Activated CD4-positive, alpha-beta T cell treated with anti-CD3 and anti-CD28 coated beads, Interleukin-2, amount 10 ng/mL, durations not matched to agents 24 days and 14 days (primary cell): ENCODE measurements around the gene OMP. TPM values are rescaled to one million over a fixed set of nuclear protein-coding genes. Genes with fewer than 3 reads are reported as not detected.
A peak's percentile ranks its signal among the peaks of the same experiment; 100 is the strongest.

Experiments used
- DNase-seq: peaks from one replicate; pipeline ENCODE4 v3.0.0; 2022
- H3K27ac Mint-ChIP-seq: one replicate; pipeline ENCODE4 v1.8.0; 2022; ENCODE audit warnings: mild to moderate bottlenecking, mixed read lengths
- H3K27me3 Mint-ChIP-seq: one replicate; pipeline ENCODE4 v1.8.0; 2022; ENCODE audit warnings: mixed read lengths
- H3K36me3 Mint-ChIP-seq: one replicate; pipeline ENCODE4 v1.8.0; 2022; ENCODE audit warnings: low read depth, mild to moderate bottlenecking, mixed read lengths
- H3K4me1 Mint-ChIP-seq: one replicate; pipeline ENCODE4 v1.8.0; 2021; ENCODE audit warnings: mixed read lengths
- H3K4me3 Mint-ChIP-seq: one replicate; pipeline ENCODE4 v1.8.0; 2022; ENCODE audit warnings: mild to moderate bottlenecking, moderate library complexity, mixed read lengths
- H3K9me3 Mint-ChIP-seq: one replicate; pipeline ENCODE4 v1.8.0; 2021; ENCODE audit warnings: mixed read lengths
- intact Hi-C: fragments of 100-400 bp; cut with micrococcal nuclease; formaldehyde crosslinking; loops from one replicate; pipeline ENCODE4 v1.15.1; 2023
- total RNA-seq: library from RNA; stranded (reverse); gene quantifications from 2 replicates; pipeline ENCODE4 v1.2.3, GENCODE V29; 2022

The OMP gene
- total RNA-seq, 1 donor from 2014 or later, result not detected

- intact Hi-C loops, result no loop called here
- no peaks in the 10 kb centered on the region for H3K9me3 Mint-ChIP-seq
- no peaks in the 10 kb centered on the region for H3K36me3 Mint-ChIP-seq
- DNase-seq, result no peak
- no peak overlapping the region for H3K4me3 Mint-ChIP-seq
- H3K4me1 Mint-ChIP-seq, result peaks cover 7% of the 10 kb centered on the region
- H3K27me3 Mint-ChIP-seq, result peaks cover 5% of the 10 kb centered on the region
- H3K27ac Mint-ChIP-seq, result no peak overlapping the region
Observed at GRCh38 chr11:77124041-77124440, 21.4 kb downstream of the OMP start.

GRCh38 chr11:77124488-77124887, 21.8 kb downstream of the OMP start:
- H3K9me3 Mint-ChIP-seq, result no peaks in the 10 kb centered on the region
- H3K4me1 Mint-ChIP-seq, result peaks cover 7% of the 10 kb centered on the region
- no peak overlapping the region for H3K4me3 Mint-ChIP-seq
- peaks cover 5% of the 10 kb centered on the region for H3K27me3 Mint-ChIP-seq
- intact Hi-C loops, result no loop called here
- no peak for DNase-seq
- H3K27ac Mint-ChIP-seq, result no peak overlapping the region
- H3K36me3 Mint-ChIP-seq, result no peaks in the 10 kb centered on the region

DNA sequence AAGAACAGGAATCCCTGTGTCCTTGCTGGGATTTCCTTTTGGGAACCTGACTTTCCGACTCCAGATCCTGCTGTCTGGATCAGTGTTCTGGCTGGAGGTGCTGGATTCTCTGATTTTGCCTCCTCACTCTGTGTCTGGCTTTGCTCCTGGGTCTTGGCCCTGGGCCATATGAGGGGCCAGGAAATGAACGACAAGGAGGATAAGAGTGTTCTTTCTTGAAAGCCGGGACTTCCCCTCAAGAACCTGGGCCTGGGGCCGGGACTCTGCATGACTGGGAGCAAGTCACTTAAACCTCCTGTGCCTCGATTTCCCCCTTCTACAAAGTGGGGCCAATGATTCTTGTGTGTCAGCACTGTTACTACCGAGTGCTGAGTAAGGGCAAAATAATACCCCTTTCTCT, 22.6 kb downstream of the OMP start:
- H3K4me1 Mint-ChIP-seq, result peaks cover 7% of the 10 kb centered on the region
- no peak overlapping the region for H3K4me3 Mint-ChIP-seq
- intact Hi-C loops, result no loop called here
- no peak overlapping the region for H3K27ac Mint-ChIP-seq
- no peaks in the 10 kb centered on the region for H3K36me3 Mint-ChIP-seq
- H3K9me3 Mint-ChIP-seq, result no peaks in the 10 kb centered on the region
- H3K27me3 Mint-ChIP-seq, result peaks cover 5% of the 10 kb centered on the region
- DNase-seq, result no peak

DNA sequence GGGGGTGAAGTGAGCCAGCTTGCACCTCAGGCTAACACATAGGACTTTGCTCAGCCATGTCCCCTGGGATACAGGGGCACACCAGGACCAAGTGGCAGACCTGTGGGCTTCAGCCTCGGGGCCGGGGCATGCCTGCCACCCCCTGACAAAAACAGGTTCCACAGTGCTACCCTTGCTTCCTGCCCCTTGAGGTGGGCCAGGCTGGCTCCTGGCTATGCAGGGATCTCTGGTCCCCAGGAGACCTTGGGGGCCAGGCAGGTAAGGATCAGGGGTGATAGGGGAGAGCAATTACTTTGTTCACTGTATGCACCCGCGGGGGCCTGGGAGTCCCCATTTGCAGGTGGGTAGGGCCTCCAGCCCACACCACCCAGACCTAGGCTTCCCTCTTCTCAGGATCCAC, 23.1 kb downstream of the OMP start:
- intact Hi-C loops, result loop anchor here (2.0 kb wide), 1 partner anchor 423 kb away; no protein-coding TSS in a partner anchor
- DNase-seq, result no peak
- H3K36me3 Mint-ChIP-seq, result no peaks in the 10 kb centered on the region
- H3K4me1 Mint-ChIP-seq, result peaks cover 7% of the 10 kb centered on the region
- H3K27me3 Mint-ChIP-seq, result peaks cover 5% of the 10 kb centered on the region
- H3K27ac Mint-ChIP-seq, result no peak overlapping the region
- no peaks in the 10 kb centered on the region for H3K9me3 Mint-ChIP-seq
- no peak overlapping the region for H3K4me3 Mint-ChIP-seq

GRCh38 chr11:77126156-77126775, 23.6 kb downstream of the OMP start:
- no peaks in the 10 kb centered on the region for H3K9me3 Mint-ChIP-seq
- H3K27ac Mint-ChIP-seq, result no peak overlapping the region
- H3K4me3 Mint-ChIP-seq, result peak overlapping the region; percentile 40
- H3K36me3 Mint-ChIP-seq, result no peaks in the 10 kb centered on the region
- intact Hi-C loops, result loop anchor here (2.0 kb wide), 1 partner anchor 423 kb away; no protein-coding TSS in a partner anchor
- peaks cover 7% of the 10 kb centered on the region for H3K4me1 Mint-ChIP-seq
- H3K27me3 Mint-ChIP-seq, result peaks cover 5% of the 10 kb centered on the region
- no peak for DNase-seq

DNA sequence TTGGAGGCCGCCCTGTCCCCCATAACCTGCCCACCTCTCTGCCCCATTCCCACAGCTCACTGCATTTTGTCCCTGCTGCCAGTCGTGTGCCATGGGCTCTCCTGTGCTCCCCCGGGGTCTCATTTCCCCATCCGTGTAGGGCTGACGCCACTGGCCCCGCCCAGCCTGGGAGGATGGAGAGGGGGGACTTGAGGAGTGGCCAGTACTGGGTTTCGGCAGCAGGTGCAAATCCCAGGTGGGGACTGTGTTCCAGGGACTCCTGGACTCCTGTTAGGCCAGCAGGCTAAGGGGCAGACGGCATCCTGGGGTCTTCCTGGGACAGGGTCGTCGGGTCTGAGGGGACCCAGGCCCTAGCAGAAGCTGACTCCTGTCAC, 24.2 kb downstream of the OMP start:
- Mint-ChIP-seq H3K9me3 (no peaks in the 10 kb centered on the region), H3K4me1 (peaks cover 7% of the 10 kb centered on the region), H3K27ac (no peak overlapping the region), H3K36me3 (no peaks in the 10 kb centered on the region), H3K27me3 (peaks cover 5% of the 10 kb centered on the region), H3K4me3 (peak overlapping the region; percentile 73)
- intact Hi-C loops, result loop anchor here (1.0 to 2.0 kb wide), 2 partner anchors 61 to 422 kb away; no protein-coding TSS in a partner anchor
- no peak for DNase-seq

DNA sequence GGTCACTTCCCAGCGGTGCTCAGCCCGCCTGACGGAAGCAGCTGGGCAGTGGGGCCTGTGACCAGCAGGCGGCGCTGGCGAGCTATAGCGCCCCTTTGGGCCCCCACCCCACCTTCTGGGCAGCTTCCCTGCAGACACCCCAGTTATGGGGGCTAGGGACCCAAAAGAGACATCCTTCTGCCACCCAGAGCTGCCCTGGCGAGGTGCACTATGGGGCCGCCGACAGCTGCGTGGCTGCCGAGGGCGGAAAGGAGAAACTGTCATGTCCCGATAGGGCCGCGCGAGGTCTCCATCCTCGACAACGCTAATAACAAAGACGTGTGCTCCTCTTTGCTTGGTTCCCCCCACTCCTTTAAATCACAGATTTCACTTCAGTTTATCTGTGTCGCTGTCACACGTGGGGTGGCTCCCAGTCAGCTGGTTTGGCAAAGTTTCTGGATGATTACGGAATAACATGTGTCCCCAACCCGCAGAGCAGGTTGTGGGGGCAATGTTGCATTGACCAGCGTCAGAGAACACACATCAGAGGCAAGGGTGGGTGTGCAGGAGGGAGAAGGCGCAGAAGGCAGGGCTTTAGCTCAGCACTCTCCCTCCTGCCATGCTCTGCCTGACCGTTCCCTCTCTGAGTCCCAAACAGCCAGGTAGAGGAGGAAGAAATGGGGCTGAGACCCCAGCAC, 24.7 kb downstream of the OMP start:
- Mint-ChIP-seq H3K9me3 (no peaks in the 10 kb centered on the region), H3K4me1 (peaks cover 7% of the 10 kb centered on the region), H3K36me3 (no peaks in the 10 kb centered on the region), H3K4me3 (peak overlapping the region; percentile 73), H3K27ac (no peak overlapping the region), H3K27me3 (peaks cover 5% of the 10 kb centered on the region)
- intact Hi-C loops, result loop anchor here (1.0 to 2.0 kb wide), 2 partner anchors 61 to 421 kb away; no protein-coding TSS in a partner anchor
- DNase-seq, result peak; percentile 89

GRCh38 chr11:77127920-77128691, 25.5 kb downstream of the OMP start, which contains the start of gene MYO7A:
MYO7A (plus strand) TSS chr11:77128246; CDS start chr11:77130635, 2,389 bp downstream.
- no peak for DNase-seq
- H3K4me3 Mint-ChIP-seq, result peak within 1 kb of the TSS; percentile 73
- H3K27ac Mint-ChIP-seq, result no peak within 1 kb of the TSS
- H3K36me3 Mint-ChIP-seq, result no peaks in the 10 kb centered on the region
- H3K27me3 Mint-ChIP-seq, result peaks cover 5% of the 10 kb centered on the region
- H3K9me3 Mint-ChIP-seq, result no peaks in the 10 kb centered on the region
- intact Hi-C loops, result loop anchor here (1.0 to 2.0 kb wide), 2 partner anchors 60 to 421 kb away; no protein-coding TSS in a partner anchor
- H3K4me1 Mint-ChIP-seq, result peaks cover 7% of the 10 kb centered on the region

GRCh38 chr11:77129069-77129841, 26.6 kb downstream of the OMP start:
- Mint-ChIP-seq H3K4me1 (peaks cover 7% of the 10 kb centered on the region), H3K27ac (no peak overlapping the region), H3K27me3 (peaks cover 10% of the 10 kb centered on the region), H3K36me3 (no peaks in the 10 kb centered on the region), H3K9me3 (no peaks in the 10 kb centered on the region), H3K4me3 (no peak overlapping the region)
- intact Hi-C loops, result no loop called here
- no peak for DNase-seq

DNA sequence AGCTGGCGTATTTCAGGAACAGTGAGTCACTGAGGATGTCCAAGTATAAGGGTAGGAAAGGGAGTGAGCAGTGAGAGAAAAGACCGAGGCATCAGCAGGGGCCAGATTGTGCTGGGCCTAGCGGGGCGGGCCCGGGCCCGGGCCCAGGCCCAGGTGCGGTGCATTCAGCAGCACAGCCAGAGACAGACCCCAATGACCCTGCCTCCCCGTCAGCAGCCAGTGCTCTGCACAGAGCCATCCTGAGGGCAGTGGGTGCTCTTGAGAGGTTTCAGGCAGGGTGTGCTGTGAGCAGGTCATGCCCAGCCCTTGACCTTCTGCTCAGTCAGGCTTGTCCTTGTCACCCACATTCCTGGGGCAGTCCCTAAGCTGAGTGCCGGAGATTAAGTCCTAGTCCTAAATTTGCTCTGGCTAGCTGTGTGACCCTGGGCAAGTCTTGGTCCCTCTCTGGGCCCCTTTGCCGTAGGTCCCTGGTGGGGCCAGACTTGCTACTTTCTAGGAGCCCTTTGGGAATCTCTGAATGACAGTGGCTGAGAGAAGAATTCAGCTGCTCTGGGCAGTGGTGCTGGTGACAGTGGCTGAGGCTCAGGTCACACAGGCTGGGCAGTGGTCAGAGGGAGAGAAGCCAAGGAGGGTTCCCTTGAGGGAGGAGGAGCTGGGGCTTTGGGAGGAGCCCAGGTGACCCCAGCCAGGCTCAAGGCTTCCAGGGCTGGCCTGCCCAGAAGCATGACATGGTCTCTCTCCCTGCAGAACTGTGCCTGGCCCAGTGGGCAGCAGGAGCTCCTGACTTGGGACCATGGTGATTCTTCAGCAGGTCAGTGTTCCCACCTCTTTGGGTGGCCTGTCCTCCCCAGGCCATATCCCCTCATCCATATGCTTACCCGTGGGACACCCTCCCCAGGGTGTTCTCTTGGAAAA, 27.5 kb downstream of the OMP start:
- Mint-ChIP-seq H3K36me3 (no peaks in the 10 kb centered on the region), H3K4me3 (no peak overlapping the region), H3K27ac (no peak overlapping the region), H3K4me1 (peaks cover 7% of the 10 kb centered on the region), H3K27me3 (peaks cover 10% of the 10 kb centered on the region), H3K9me3 (no peaks in the 10 kb centered on the region)
- no peak for DNase-seq
- intact Hi-C loops, result no loop called here

DNA sequence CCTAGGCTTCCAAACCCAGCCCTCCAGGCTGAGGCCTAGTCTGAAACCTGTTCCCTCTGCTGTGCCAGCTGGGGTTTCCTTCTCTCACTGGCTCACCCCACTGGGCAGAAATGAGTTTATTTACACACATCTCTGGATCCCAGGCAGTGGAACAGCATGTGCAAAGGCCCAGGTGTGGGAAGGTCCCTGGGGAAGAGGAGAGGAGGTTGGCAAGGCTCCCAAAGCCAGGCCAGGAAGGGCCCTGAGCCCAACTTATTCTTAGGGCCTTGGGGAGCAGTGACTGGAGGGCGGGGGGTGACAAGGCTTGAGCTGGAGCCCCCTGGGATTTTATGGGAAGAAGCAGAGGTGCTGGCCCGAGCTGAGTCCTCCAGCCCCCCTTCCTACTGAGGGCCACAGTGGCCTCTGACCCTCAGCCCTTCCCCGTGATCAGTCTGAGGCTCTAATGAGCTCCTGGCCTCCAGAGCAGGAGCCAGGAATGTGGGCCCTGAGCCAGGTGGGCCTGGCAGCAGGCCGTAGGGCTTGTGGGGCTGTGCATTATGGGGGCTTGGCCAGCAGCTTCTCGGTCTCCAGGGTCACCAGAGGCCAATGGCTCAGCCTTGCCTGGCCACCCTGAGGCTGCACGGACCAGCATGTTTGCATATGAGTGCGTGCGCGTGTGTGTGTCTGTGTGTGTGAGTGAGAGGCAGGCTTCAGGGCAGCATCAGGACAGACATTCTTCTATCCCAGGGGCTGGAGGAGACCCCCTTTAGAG, 28.3 kb downstream of the OMP start:
- no peak for DNase-seq
- H3K4me1 Mint-ChIP-seq, result peaks cover 7% of the 10 kb centered on the region
- H3K9me3 Mint-ChIP-seq, result no peaks in the 10 kb centered on the region
- H3K27me3 Mint-ChIP-seq, result peaks cover 13% of the 10 kb centered on the region
- no peaks in the 10 kb centered on the region for H3K36me3 Mint-ChIP-seq
- no peak overlapping the region for H3K4me3 Mint-ChIP-seq
- intact Hi-C loops, result no loop called here
- no peak overlapping the region for H3K27ac Mint-ChIP-seq

GRCh38 chr11:77131560-77131959, 28.9 kb downstream of the OMP start:
- H3K4me3 Mint-ChIP-seq, result no peak overlapping the region
- intact Hi-C loops, result no loop called here
- no peak for DNase-seq
- peaks cover 9% of the 10 kb centered on the region for H3K4me1 Mint-ChIP-seq
- H3K27me3 Mint-ChIP-seq, result peaks cover 18% of the 10 kb centered on the region
- H3K36me3 Mint-ChIP-seq, result no peaks in the 10 kb centered on the region
- H3K9me3 Mint-ChIP-seq, result no peaks in the 10 kb centered on the region
- no peak overlapping the region for H3K27ac Mint-ChIP-seq
